BE2C (cell line): ENCODE measurements around the gene BMP15.

Experiments used
- DNase-seq: peaks from one replicate; pipeline ENCODE4 v3.0.0-alpha.2; 2020
- H3K27me3 ChIP-seq: fragments of 250-450 bp; sonication (Bioruptor Pico); 2 replicates; pipeline ENCODE4 v1.5.1; 2020; ENCODE audit warnings: mild to moderate bottlenecking
- H3K36me3 ChIP-seq: fragments of 250-450 bp; sonication (Bioruptor Pico); 2 replicates; pipeline ENCODE4 v1.5.1; 2020; ENCODE audit warnings: mild to moderate bottlenecking
- H3K4me1 ChIP-seq: fragments of 250-450 bp; sonication (Bioruptor Pico); 2 replicates; pipeline ENCODE4 v1.5.1; 2020
- H3K4me3 ChIP-seq: 2 replicates; pipeline ENCODE4 v1.5.1; 2011; ENCODE audit warnings: low read depth, low read length
- H3K9me3 ChIP-seq: fragments of 250-450 bp; sonication (Bioruptor Pico); 2 replicates; pipeline ENCODE4 v1.5.1; 2020
- CTCF ChIP-seq: IDR thresholded peaks from 2 replicates; pipeline ENCODE4 v1.5.1; 2012; ENCODE audit warnings: mild to moderate bottlenecking, low read depth, low read length

The BMP15 gene

GRCh38 chrX:50877310-50877709 lies 33.2 kb upstream of the BMP15 start:
- no peak for DNase-seq
- no peak overlapping the region for H3K4me3 ChIP-seq
- no peaks in the 10 kb centered on the region for H3K9me3 ChIP-seq
- H3K36me3 ChIP-seq, result no peaks in the 10 kb centered on the region
- no peaks in the 10 kb centered on the region for H3K4me1 ChIP-seq
- no peaks in the 10 kb centered on the region for H3K27me3 ChIP-seq
- TF ChIP-seq CTCF, result no peak

- Histone ChIP-seq H3K4me3 (no peak overlapping the region), H3K4me1 (no peaks in the 10 kb centered on the region), H3K27me3 (no peaks in the 10 kb centered on the region), H3K9me3 (no peaks in the 10 kb centered on the region), H3K36me3 (no peaks in the 10 kb centered on the region)
- DNase-seq, result no peak
- TF ChIP-seq CTCF, result no peak
Observed at GRCh38 chrX:50881028-50881427, 29.5 kb upstream of the BMP15 start.

GRCh38 chrX:50888884-50889283 lies 21.7 kb upstream of the BMP15 start:
- H3K4me1 ChIP-seq, result no peaks in the 10 kb centered on the region
- no peaks in the 10 kb centered on the region for H3K36me3 ChIP-seq
- no peaks in the 10 kb centered on the region for H3K9me3 ChIP-seq
- H3K27me3 ChIP-seq, result no peaks in the 10 kb centered on the region
- no peak for TF ChIP-seq CTCF
- DNase-seq, result no peak
- no peak overlapping the region for H3K4me3 ChIP-seq

GRCh38 chrX:50889582-50889981 lies 21.0 kb upstream of the BMP15 start:
- Histone ChIP-seq H3K36me3 (no peaks in the 10 kb centered on the region), H3K4me3 (no peak overlapping the region), H3K9me3 (no peaks in the 10 kb centered on the region), H3K27me3 (no peaks in the 10 kb centered on the region), H3K4me1 (no peaks in the 10 kb centered on the region)
- no peak for TF ChIP-seq CTCF
- DNase-seq, result no peak

GRCh38 chrX:50893047-50893446 lies 17.5 kb upstream of the BMP15 start:
- TF ChIP-seq CTCF, result no peak
- no peaks in the 10 kb centered on the region for H3K9me3 ChIP-seq
- no peaks in the 10 kb centered on the region for H3K27me3 ChIP-seq
- H3K36me3 ChIP-seq, result no peaks in the 10 kb centered on the region
- no peak overlapping the region for H3K4me3 ChIP-seq
- no peak for DNase-seq
- H3K4me1 ChIP-seq, result no peaks in the 10 kb centered on the region

- Histone ChIP-seq H3K9me3 (no peaks in the 10 kb centered on the region), H3K4me3 (no peak overlapping the region), H3K4me1 (no peaks in the 10 kb centered on the region), H3K36me3 (no peaks in the 10 kb centered on the region), H3K27me3 (no peaks in the 10 kb centered on the region)
- TF ChIP-seq CTCF, result no peak
- no peak for DNase-seq
Observed at GRCh38 chrX:50893466-50893865, 17.1 kb upstream of the BMP15 start.
